Tongue (tissue), 2 donors: ENCODE results near the gene OR1A1. TPM values are rescaled to one million over a fixed set of nuclear protein-coding genes. Genes with fewer than 3 reads are reported as not detected.
"Not testable (repeated sequence)": the region's sequence is repeated elsewhere in the genome, so short reads cannot be mapped to it uniquely, and the experiment has no call there.

Experiments used
- DNase-seq: peaks from one replicate; pipeline ENCODE4 v3.0.0-alpha.2; 2015
- total RNA-seq: library from RNA; depleted of rRNA; stranded (reverse); fragments of >200 nt; gene quantifications from one replicate; pipeline ENCODE4 v1.2.3, GENCODE V29; 2014

The OR1A1 gene, protein sequence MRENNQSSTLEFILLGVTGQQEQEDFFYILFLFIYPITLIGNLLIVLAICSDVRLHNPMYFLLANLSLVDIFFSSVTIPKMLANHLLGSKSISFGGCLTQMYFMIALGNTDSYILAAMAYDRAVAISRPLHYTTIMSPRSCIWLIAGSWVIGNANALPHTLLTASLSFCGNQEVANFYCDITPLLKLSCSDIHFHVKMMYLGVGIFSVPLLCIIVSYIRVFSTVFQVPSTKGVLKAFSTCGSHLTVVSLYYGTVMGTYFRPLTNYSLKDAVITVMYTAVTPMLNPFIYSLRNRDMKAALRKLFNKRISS
- not detected for total RNA-seq

DNA sequence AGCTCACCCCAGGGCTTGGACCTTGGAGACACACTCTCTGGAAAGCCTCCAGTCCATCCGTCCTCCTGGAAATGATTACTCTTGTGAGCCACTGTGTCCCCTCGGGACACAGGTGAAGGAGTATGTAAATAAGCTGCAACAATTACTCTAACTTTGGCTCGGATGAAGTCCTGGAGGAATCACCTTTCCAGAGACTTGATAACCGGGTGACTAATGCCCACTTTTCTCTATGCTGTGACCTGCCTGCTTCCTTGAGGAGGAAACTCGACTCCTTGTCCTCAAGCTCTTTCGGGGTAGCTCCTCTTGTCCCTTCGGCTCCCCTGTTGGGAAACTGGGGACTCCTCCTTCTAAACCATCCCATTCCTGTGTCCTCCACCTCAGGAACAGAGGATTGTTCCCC lies at the start of gene OR1A1:
TSS of gene OR1A1 (plus strand) at position 301 of the 400 bp plus-strand sequence. CDS start 7,954 bp downstream, outside the sequence.
- no peak for DNase-seq

DNA sequence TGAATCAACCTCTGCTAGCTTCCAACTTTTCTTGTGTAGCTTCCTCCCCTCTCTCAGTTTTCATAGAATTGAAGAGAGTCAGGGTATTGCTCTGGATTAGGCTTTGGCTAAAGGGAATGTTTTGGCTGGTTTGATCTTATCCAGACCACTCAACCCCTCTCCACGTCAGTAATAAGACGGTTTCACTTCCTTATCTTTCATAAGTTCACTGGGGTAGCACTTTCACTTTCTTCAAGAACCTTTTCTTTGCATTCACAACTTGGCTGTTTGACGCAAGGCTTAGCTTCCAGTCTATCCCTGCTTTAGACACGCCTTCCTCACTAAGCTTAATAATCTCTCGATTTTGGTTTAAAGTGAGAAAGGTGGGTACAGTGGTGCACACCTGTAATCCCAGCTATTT lies 39.9 kb upstream of the OR1A1 start:
- no peak for DNase-seq

DNA sequence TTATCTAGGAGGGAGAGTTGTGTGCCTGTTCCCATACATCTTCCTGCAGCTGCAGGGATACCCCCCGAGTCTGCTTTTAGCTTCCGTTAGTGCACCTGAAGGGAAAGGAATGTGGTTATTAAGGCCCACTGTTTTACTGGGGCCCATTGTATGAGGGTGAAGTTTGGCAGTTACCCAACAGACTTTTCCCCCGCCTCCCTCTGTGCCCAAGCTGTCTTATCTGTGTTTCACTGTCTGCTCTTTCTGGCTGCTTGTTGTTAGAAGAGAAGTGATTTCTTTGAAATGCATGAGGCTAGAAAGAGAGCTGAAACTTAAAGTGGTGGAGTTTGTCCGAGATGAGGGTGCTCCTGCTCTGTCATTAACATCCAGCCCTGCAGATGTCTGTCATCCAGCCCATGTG lies 17.5 kb upstream of the OR1A1 start:
- no peak for DNase-seq

DNA sequence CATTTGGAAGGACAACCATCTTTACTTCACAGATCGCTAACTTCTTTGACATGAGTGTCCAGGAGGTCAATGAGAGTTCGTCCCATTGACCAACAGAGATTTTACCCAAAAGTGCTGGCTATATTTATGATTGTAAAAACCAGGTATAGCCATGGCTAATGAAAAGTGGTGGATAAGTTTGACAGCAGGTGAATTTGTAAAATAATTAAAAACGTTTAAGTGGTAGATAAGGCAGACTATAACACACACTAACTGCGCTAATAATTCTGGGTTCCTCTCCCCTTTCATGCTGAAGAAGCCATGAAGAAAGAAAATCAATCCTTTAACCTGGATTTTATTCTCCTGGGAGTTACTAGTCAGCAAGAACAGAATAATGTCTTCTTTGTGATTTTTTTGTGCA lies 10.2 kb upstream of the OR1A1 start, which contains the start of gene OR1A2:
TSS of gene OR1A2 (plus strand) at position 301 of the 400 bp plus-strand sequence. CDS start at position 301, 0 bp downstream.
- DNase-seq = no peak

DNA sequence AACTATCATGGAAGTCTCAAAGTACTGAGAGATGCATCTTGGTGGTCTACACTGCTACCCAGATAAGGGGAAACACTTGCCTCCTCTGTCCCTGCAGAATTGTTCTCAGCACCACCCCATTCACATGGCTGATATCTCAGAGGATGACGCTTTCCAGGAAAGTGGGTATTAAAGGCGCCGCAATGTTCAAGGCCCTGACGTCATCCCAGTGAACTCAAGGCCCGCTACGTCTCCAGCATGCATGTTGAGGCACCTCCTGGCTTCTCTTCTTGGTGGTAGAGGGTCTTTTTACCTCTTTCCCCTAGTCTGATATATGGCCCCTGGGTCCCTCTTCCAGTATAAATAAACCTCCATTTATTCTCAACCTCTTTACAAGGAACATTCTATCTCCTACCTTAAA lies 1.0 kb downstream of the OR1A1 start:
- no peak for DNase-seq

DNA sequence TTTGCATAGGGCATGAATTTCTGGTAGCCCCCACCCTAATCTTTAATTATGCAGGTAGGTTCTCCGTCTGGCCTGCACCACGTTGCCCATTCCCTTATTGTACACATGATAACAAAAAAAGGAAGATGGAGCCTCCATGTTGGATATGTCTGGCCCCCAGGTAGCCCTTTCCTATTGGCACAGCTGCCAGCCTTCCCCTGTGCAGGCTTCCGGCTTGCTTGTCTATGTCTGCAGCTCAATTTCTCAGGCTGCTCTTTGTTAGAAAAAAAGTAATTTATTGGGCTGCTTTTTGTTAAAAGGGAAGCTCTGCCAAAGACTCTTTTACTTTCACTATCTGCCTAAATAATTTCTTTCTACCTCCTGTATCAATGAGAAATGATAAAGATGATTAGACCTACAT lies 5.5 kb downstream of the OR1A1 start:
- no peak for DNase-seq

DNA sequence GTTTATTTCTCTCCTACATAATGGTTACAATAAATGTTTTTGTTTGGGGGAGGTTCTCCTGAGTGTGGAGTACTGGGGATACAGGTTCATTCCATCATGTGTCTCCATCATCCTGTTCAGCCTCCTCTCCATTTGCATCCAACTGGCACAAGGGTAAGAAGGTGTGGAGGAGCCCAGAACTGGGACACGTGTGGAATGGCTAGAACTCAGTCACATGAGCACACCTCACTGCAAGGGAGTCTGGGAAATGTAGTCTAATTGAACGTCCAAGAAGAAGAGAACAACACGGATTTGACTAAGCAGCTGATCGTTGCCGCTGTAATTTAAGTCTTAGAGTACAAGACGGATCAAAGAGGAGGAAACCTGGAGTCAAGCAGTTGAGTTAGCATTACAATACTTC lies 6.1 kb downstream of the OR1A1 start:
- DNase-seq = no peak

DNA sequence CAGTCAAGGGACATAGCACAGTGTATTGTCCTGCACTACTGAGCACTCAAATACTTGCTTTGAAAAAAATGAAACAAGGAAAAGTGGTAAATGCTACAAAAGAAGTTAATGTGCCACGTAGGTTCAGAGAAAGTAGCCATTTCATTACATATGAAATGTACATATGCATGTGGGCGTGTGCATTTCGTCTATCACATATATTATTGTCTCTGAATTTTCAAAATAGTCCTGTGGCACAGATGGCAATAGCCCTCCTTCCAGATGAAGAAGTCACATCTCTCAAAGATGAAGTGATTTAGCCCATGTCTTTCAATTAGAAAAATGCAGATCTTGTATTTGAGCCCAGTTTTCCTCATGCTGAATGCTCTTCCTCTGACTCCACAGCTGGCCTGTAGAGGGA lies 12.5 kb downstream of the OR1A1 start:
- DNase-seq = not testable (repeated sequence)

DNA sequence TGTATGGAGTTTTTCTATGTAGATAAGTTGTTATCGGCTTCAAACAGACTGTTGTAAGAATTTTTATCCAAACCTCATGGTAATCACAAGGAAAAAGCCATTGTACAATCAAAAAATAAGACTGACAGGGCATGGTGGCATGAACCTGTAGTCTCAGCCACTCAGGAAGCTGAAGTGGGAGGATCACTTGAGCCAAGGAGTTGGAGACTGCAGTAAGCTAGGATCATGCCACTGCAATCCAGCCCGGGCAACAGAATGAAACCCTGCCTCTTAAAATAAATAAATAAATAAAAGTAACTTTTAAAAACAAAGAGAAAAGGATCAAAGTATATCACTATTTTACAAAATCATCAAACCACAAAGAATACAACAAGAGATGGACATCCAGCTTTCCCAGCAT lies 14.4 kb downstream of the OR1A1 start:
- no peak for DNase-seq

DNA sequence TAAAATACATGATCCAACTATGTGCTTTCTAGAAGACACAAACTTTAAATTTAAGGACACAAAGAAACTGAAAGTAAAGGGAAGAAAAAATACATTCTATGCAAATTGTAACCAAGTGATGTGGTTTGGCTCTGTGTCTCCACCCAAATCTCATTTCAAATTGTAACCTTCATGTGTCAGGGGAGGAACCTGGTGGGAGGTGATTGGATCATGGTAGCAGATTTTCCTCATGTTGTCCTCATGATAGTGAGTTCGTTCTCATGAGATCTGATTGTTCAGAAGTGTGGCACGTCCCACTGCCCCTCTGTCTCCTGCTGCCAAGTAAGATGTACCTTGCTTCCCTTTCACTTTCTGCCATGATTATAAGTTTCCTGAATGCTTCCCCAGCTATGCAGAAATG lies 15.0 kb downstream of the OR1A1 start:
- no peak for DNase-seq

DNA sequence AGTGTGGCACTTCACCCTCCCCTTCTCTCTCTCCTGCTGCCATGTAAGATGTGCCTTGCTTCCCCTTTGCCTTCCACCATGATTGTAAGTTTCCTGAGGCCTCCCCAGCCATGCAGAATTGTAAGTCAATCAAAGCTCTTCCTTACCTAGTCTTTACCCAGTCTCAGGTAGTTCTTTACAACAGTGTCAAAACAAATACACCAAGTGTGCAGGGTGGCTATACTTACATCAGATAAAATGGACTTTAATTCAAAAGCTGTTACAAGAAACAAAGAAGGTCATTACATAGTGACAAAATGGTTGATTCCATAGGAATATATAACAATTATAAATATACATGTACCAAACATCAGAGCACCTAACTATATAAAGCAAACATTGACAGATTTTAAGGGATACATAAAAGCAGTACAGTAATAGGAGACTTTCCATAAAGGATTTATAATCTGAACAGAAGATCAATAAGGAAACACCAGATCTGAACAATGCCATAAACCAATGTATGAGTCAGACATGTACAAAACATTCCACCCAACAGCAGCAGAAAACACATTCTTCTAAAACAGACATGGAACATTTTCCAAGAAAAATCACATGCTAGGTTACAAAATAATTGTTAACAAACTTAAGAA lies 17.4 kb downstream of the OR1A1 start:
- not testable (repeated sequence) for DNase-seq

DNA sequence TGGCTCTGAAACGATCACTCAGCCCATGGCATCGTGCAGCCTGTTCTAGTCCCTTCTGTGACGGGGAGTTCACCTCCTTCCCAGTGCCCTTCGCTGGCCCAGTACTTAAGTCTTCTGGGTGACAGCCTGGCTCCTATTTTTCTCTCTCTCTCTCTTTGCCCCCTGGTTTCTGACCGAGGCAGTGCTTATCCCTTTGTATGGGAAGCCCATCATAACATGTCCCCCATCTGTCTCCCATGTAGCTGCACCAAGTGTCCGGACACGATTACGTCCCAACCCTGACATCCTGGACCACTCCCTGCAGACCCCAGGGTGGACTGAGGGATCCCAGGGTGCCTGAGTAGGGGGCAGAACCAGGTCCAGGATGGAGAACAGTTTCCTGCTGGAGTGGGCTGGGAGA lies 24.8 kb downstream of the OR1A1 start:
- not testable (repeated sequence) for DNase-seq

DNA sequence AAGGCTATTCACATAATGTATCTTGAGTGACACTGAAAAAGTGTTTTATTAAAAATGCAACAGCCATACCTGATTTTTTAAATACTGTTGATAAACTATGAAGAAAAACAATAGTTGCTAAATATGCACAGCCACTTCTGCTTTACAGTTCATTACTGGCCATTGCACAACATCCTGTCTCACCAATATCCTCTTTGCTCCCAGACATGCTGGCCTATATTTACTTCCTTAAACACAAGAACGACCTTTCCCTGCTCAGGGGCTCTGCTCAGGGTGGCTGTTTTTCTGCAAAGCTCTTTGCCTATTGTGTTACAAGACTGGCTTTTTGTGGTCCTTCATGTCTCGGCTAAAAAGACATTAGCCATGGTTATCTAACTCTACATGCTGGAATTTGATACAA lies 31.2 kb downstream of the OR1A1 start:
- not testable (repeated sequence) for DNase-seq

DNA sequence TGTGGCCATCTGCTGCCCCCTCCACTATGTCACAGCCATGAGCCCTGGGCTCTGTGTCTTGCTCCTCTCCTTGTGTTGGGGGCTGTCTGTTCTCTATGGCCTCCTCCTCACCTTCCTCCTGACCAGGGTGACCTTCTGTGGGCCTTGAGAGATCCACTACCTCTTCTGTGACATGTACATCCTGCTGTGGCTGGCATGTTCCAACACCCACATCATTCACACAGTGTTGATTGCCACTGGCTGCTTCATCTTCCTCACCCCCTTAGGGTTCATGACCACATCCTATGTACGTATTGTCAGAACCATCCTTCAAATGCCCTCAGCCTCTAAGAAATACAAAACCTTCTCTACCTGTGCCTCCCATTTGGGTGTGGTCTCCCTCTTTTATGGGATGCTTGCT lies 33.6 kb downstream of the OR1A1 start:
- not testable (repeated sequence) for DNase-seq

DNA sequence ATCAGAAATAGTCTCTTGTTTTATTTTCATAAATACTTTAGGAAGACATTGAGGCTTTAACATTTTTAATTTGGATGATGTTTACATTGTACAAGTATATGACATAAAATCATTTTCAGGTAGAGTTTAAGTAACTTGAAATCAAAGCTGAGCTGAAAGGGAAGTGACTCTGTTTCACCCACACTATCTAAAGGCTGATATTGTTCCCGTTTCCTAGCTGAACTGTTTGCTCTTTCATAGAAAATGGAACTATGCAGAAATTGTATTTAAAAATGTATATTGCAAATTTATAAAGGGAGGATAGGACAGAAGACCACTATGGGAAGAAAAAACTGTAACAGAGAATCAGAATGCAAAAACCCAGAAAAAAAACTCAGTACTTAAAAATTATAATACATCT lies 37.4 kb downstream of the OR1A1 start:
- DNase-seq = not testable (repeated sequence)

DNA sequence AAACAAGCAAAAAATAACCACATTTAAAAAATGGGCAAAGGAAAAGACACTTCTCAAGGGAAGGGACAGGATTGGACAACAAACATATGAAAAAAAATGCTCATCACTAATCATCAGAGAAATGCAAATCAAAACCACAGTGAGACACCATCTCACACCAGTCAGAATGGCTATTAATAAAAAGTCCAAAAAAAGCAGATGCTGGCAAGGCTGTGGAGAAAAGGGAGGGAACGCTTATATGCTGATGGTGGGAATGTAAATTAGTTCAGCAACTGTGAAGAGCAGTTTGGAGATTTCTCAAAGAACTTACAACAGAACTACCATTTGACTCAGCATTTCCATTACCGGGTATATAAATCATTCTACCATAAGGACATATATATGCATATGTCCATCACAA lies 41.5 kb downstream of the OR1A1 start:
- DNase-seq = not testable (repeated sequence)

DNA sequence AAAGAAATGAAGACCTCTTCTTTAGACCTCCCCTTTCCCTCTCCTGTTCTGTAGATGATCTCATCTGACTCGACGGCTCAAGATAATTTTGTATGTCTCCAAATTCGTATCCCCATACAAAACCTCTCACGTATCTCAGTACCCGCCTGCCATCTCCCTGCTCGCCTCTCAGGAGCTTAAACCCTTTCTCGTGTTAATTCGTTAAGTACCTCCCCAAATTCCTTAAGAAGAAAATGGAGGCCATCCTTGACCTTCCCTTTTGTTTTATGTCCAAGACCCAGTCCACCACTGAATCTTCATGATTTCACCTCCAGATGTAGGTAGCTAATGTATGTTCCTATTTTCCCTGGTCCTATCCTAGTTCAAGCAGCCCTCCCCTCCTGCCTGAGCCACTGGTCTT lies 49.1 kb downstream of the OR1A1 start:
- no peak for DNase-seq

DNA sequence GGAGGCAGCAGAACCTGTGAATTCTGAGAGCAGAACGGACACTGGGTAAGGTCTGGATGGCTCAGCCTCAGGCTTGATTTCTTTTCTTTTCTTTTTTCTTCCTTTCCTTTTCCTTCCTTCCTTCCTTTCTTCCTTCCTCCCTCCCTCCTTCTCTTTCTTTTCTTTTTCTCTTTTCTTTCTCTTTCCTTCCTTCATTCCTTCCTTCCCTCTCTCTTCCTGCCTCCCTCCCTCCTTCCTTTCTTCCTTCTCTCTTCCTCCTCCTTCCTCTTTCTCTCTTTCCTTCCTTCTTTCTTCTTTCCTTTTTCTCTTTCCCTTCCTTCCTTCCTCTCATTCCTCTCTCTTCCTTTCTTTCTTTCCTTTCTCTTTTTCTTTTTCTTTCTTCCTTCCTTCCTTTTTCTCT lies 52.7 kb downstream of the OR1A1 start:
- no peak for DNase-seq

DNA sequence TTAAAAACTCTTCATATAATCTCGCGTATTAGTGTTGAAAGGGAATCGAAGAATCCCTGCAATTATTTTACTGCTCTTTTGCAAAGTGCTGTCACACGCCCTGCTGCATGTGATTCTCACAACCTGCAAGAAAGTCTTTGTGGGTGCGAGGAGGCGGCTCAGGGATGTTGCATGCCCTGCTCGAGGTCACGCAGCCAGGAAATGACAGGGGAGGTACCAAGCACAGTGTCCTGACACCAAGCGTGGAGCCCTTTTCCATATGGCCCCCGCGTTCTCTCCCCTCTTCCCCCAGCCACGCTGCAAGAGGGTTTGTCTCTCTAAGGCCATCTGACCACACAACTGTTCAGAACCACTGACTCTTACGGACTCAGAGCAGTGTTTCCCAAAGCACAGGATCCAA lies 53.1 kb downstream of the OR1A1 start:
- DNase-seq = no peak

Other genes starting within 250 kb of the OR1A1 start
- gene OR1D5, start 144.1 kb upstream of the OR1A1 start, total RNA-seq = not detected
- gene OR1D2, start 103.2 kb upstream of the OR1A1 start, total RNA-seq = not detected
- not detected for gene OR1G1, start 80.1 kb upstream of the OR1A1 start, total RNA-seq
- not detected for gene OR1A2, start 10.1 kb upstream of the OR1A1 start, total RNA-seq
- gene OR3A1, start 90.7 kb downstream of the OR1A1 start, total RNA-seq = 0.72 TPM
- 0.31 TPM for gene OR3A2, start 178.6 kb downstream of the OR1A1 start, total RNA-seq
- gene OR1E1, start 190.7 kb downstream of the OR1A1 start, total RNA-seq = not detected
- not detected for gene OR3A3, start 203.7 kb downstream of the OR1A1 start, total RNA-seq
- gene OR1E2, start 226.2 kb downstream of the OR1A1 start, total RNA-seq = not detected